KMS-11 (cell line): Measurements from ENCODE around the gene CST4.
A peak's percentile ranks its signal among the peaks of the same experiment; 100 is the strongest.

Experiments
- H2AFZ ChIP-seq: fragments of 200-600 bp; sonication (generic); 2 replicates; pipeline ENCODE4 v1.6.1; 2016; ENCODE audit warnings: antibody characterized with exemption, mixed run types, low read depth
- H3K27ac ChIP-seq: fragments of 200-600 bp; sonication (generic); 2 replicates; pipeline ENCODE4 v1.6.1; 2016; ENCODE audit warnings: mild to moderate bottlenecking, mixed run types
- H3K27me3 ChIP-seq: fragments of 200-600 bp; sonication (generic); 2 replicates; pipeline ENCODE4 v1.6.1; 2017; ENCODE audit warnings: mild to moderate bottlenecking, low read depth, mixed run types, moderate library complexity; ENCODE audit not compliant: insufficient read depth
- H3K36me3 ChIP-seq: fragments of 200-600 bp; sonication (generic); 2 replicates; pipeline ENCODE4 v1.6.1; 2017; ENCODE audit warnings: mild to moderate bottlenecking, mixed run types; ENCODE audit not compliant: insufficient read depth
- H3K4me1 ChIP-seq: fragments of 200-600 bp; sonication (generic); 2 replicates; pipeline ENCODE4 v1.6.1; 2016; ENCODE audit warnings: mild to moderate bottlenecking, low read depth, mixed run types; ENCODE audit not compliant: poor library complexity, severe bottlenecking
- H3K4me2 ChIP-seq: fragments of 200-600 bp; sonication (generic); 2 replicates; pipeline ENCODE4 v1.7.0; 2016; ENCODE audit warnings: mild to moderate bottlenecking, mixed run types
- H3K4me3 ChIP-seq: fragments of 200-600 bp; sonication (generic); IDR thresholded peaks from 2 replicates; pipeline ENCODE4 v1.6.1; 2017; ENCODE audit warnings: low read depth, low read length, mixed read lengths; ENCODE audit not compliant: insufficient read depth
- H3K79me2 ChIP-seq: fragments of 200-600 bp; sonication (generic); 2 replicates; pipeline ENCODE4 v1.6.1; 2016; ENCODE audit warnings: low read depth, mixed run types; ENCODE audit not compliant: insufficient read depth
- H3K9ac ChIP-seq: fragments of 200-600 bp; sonication (generic); 2 replicates; pipeline ENCODE4 v1.6.1; 2016; ENCODE audit warnings: mild to moderate bottlenecking, mixed run types
- H4K20me1 ChIP-seq: fragments of 200-600 bp; sonication (generic); 2 replicates; pipeline ENCODE4 v1.6.1; 2016; ENCODE audit warnings: mild to moderate bottlenecking, mixed run types; ENCODE audit not compliant: insufficient read depth
- CTCF ChIP-seq: fragments of 200-600 bp; sonication (generic); conservative IDR thresholded peaks from 2 replicates; pipeline ENCODE4 v1.6.1; 2017; ENCODE audit warnings: low read depth, mild to moderate bottlenecking, antibody characterized with exemption, low read length, moderate library complexity, mixed read lengths

CST4 gene

GRCh38 chr20:23640018-23640601 is 48.7 kb downstream of the CST4 start:
- Histone ChIP-seq H3K27ac (no peak overlapping the region), H2AFZ (no peak overlapping the region), H4K20me1 (no peaks in the 10 kb centered on the region), H3K36me3 (no peaks in the 10 kb centered on the region), H3K4me2 (no peak overlapping the region), H3K27me3 (no peaks in the 10 kb centered on the region), H3K9ac (no peak overlapping the region), H3K4me1 (no peaks in the 10 kb centered on the region), H3K79me2 (no peaks in the 10 kb centered on the region), H3K4me3 (no peak overlapping the region)
- TF ChIP-seq CTCF = no peak

DNA sequence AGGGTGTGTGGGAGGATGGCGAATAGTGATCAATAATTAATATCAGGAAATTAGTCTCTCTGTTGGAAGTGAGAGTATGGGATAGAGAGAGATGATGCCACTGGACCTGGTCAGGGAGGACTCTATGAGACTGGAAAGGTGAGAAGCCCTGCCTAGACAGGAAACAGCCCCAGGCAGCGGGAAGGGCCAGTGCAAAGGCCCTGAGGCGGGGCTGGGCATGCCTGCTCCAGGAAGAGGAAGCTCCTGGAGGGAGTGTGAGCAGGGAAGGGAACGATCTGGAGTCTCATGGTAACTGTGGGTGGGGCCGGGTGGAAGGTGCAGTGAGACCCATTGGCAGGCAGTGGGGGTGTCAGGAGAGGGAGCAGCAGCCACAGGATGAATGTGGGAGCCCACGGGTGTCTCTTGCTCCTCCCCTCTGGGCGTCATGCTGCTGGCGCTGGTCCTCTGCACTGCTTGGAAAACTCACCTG is 49.3 kb downstream of the CST4 start:
- no peak for TF ChIP-seq CTCF
- no peaks in the 10 kb centered on the region for H3K79me2 ChIP-seq
- no peaks in the 10 kb centered on the region for H3K27me3 ChIP-seq
- no peaks in the 10 kb centered on the region for H4K20me1 ChIP-seq
- H3K4me1 ChIP-seq = no peaks in the 10 kb centered on the region
- H3K9ac ChIP-seq = no peak overlapping the region
- H3K4me3 ChIP-seq = no peak overlapping the region
- H3K27ac ChIP-seq = no peak overlapping the region
- H2AFZ ChIP-seq = no peak overlapping the region
- H3K4me2 ChIP-seq = no peak overlapping the region
- H3K36me3 ChIP-seq = no peaks in the 10 kb centered on the region

DNA sequence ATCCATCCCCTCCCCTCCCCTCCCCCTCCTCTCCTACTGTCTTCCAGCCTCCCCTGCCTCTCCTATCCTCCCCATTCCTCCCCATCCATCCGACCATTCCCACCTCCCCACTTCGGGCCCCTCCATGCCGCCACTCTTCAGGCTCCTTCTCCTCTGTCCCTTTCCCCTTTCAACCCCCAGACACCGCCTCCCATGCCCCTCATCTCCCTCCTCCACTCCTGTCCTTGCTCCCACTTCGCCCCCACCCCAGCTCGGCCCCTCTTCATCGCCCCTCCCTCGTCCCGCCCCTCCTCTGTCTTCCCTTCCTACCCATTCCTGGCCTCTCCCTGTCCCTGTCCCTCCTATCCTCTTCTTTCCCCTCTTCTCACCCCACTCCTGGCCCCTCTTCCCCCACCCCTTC is 50.5 kb downstream of the CST4 start:
- Histone ChIP-seq H3K9ac (no peak overlapping the region), H4K20me1 (no peaks in the 10 kb centered on the region), H3K4me2 (no peak overlapping the region), H3K79me2 (no peaks in the 10 kb centered on the region), H3K4me1 (no peaks in the 10 kb centered on the region), H3K36me3 (no peaks in the 10 kb centered on the region), H3K4me3 (no peak overlapping the region), H3K27ac (no peak overlapping the region), H2AFZ (no peak overlapping the region), H3K27me3 (no peaks in the 10 kb centered on the region)
- no peak for TF ChIP-seq CTCF

DNA sequence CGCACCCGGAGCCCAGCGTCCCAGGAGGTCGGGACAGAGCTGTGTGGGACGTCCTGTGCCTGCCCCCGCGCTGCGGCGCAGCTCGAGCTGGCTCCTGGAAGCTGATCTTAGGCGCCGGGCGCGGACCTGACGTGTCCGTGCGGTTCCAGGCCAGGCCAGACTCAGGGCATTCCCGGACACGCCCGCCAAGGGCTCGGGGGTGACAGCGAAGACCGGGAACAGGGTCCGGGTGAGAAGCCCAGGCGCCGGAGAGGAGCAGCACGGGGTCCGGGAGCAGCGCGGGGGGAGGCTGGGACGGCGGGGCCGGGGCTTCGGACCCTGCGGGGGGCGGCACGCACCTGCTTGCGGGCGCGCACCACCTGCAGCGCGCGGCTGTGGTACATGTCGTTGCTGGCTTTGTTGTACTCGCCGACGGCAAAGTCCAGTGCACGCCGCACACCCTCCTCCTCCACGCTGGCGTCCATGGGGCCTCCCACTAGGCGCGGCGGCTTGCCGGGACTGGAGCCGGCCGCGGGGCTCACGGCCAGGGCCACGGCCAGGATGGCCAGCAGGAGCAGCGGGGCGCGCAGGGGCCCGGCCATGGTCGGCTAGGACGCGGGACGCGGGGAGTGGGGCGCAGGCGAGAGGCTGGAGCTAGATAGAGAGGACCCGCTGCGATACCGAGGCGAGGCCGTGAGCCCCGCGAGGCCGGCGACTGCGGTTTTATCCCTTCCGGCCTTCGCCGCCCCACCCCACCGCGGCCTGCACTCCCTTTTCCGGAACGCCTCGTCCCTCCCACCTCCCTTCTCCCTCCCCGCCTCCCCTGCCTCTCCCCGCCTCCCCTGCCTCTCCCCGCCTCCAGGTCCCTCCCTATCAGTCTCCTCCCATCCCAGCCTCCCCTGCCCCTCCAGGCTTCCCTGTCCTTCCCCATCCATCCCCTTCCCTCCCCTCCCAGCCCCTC is 51.3 kb downstream of the CST4 start, which contains the start of gene CST3:
Gene CST3 (minus strand): TSS at position 674 of the 940 bp plus-strand sequence. CDS start 93 bp downstream, at position 581.
- Histone ChIP-seq H3K9ac (peak within 1 kb of the TSS; percentile 74), H3K4me3 (no peak within 1 kb of the TSS), H3K27ac (peak within 1 kb of the TSS; percentile 36; the same call in 1 of the 2 replicates), H3K4me1 (no peaks in the 10 kb centered on the region), H3K79me2 (no peaks in the 10 kb centered on the region), H2AFZ (peak within 1 kb of the TSS; percentile 76), H3K36me3 (no peaks in the 10 kb centered on the region), H3K27me3 (no peaks in the 10 kb centered on the region), H3K4me2 (peak within 1 kb of the TSS; percentile 66), H4K20me1 (no peaks in the 10 kb centered on the region)
- TF ChIP-seq CTCF = no peak
